HepG2 (cell line): ENCODE data around the gene MPP3. TPM values are rescaled to one million over a fixed set of nuclear protein-coding genes. Genes with fewer than 3 reads are reported as not detected.
A peak's percentile ranks its signal among the peaks of the same experiment; 100 is the strongest.

Experiments
- ATAC-seq: fragments of 200-7000 bp; cut with Tn5 transposase; 3 replicates; pipeline ENCODE4 v1.9.1; 2020; ENCODE audit warnings: mild to moderate bottlenecking, moderate library complexity
- BruUV-seq: library from RNA; stranded (reverse); fragments of 400-500 nt; replicated peaks from 2 replicates; lab custom pipeline; 2021; lab: Mats Ljungman, UMichigan
- CTCF ChIA-PET: fragments of 300-600 bp; formaldehyde crosslinking; extraction: SDS; loops from one replicate; lab custom pipeline; 2021; ENCODE audit warnings: low total read pairs, inconsistent platforms, low intra/inter-chr PET ratio; lab: Yijun Ruan, JAX
- POLR2A ChIA-PET: fragments of 350-600 bp; sonication (Branson Sonifier 250); formaldehyde crosslinking; loops from one replicate; lab custom pipeline; 2020; ENCODE audit warnings: antibody characterized with exemption, inconsistent platforms; lab: Yijun Ruan, JAX
- DNase-seq: peaks from one replicate; pipeline ENCODE4 v3.0.0-alpha.2; 2015; ENCODE audit warnings: low spot score
- FAIRE-seq: peaks from 3 replicates; lab custom pipeline; 2011; peaks lifted over from hg19 to GRCh38; lab: Jason Lieb, UNC
- H2AFZ ChIP-seq: one replicate; pipeline ENCODE4 v1.6.1; 2011; ENCODE audit warnings: low read length, inconsistent platforms
- H3K27ac ChIP-seq: fragments of 300-600 bp; 3 replicates; pipeline ENCODE4 v1.8.0; 2011; ENCODE audit warnings: mixed run types, mild to moderate bottlenecking, mixed read lengths, low read length, inconsistent platforms; ENCODE audit not compliant: insufficient read depth; ENCODE audit errors: extremely low read length
- H3K27me3 ChIP-seq, 2 experiments: fragments of 200-600 bp in 1 of 2; 2 replicates in 1 of 2; 3 replicates in 1 of 2; pipeline versions ENCODE4 v1.6.0 to v1.8.0; 2011; ENCODE audit warnings: low read length in 2 of 2, mild to moderate bottlenecking in 2 of 2, moderate library complexity in 2 of 2, inconsistent platforms in 1 of 2; ENCODE audit not compliant: insufficient read depth in 2 of 2, control insufficient read depth in 1 of 2
- H3K36me3 ChIP-seq, 2 experiments: fragments of 200-600 bp in 1 of 2; replicated peaks in 1 of 2; 2 replicates in 1 of 2; 3 replicates in 1 of 2; pipeline versions ENCODE4 v1.5.1 to v1.8.0; 2011; ENCODE audit warnings: low read length in 2 of 2, inconsistent platforms in 1 of 2; ENCODE audit not compliant: insufficient read depth in 2 of 2, control insufficient read depth in 1 of 2
- H3K4me1 ChIP-seq: 2 replicates; pipeline ENCODE4 v1.5.1; 2012; ENCODE audit warnings: low read length, inconsistent platforms; ENCODE audit not compliant: insufficient read depth
- H3K4me2 ChIP-seq: 2 replicates; pipeline ENCODE4 v1.6.0; 2011; ENCODE audit warnings: low read depth, low read length, inconsistent platforms
- H3K4me3 ChIP-seq, 3 experiments: fragments of 200-600 bp in 1 of 3; sonication (generic), shearing (Covaris generic) in 1 of 3; replicated peaks in 1 of 3; 2 replicates each; pipeline ENCODE4 v1.5.1; 2011 to 2016; ENCODE audit warnings: low read length in 3 of 3, inconsistent platforms in 2 of 3, low read depth in 2 of 3, mild to moderate bottlenecking in 2 of 3, control low read depth in 1 of 3, mixed read lengths in 1 of 3; ENCODE audit not compliant: insufficient read depth in 1 of 3
- H3K79me2 ChIP-seq: one replicate; pipeline ENCODE4 v1.6.1; 2011; ENCODE audit warnings: low read length, inconsistent platforms; ENCODE audit not compliant: insufficient read depth
- H3K9ac ChIP-seq: 2 replicates; pipeline ENCODE4 v1.6.0; 2011; ENCODE audit warnings: mild to moderate bottlenecking, low read depth, low read length, inconsistent platforms; ENCODE audit not compliant: insufficient read depth
- H3K9me3 ChIP-seq: 2 replicates; pipeline ENCODE4 v1.5.1; 2012; ENCODE audit warnings: mild to moderate bottlenecking, low read length
- H4K20me1 ChIP-seq: 2 replicates; pipeline ENCODE4 v1.6.0; 2011; ENCODE audit warnings: inconsistent platforms, mild to moderate bottlenecking, low read length, moderate library complexity; ENCODE audit not compliant: insufficient read depth
- HOXA3 ChIP-seq: sonication (generic); formaldehyde crosslinking; IDR thresholded peaks from 2 replicates; pipeline ENCODE4 v1.5.0; 2020; ENCODE audit warnings: missing genetic modification reagents
- TAF15 ChIP-seq: fragments of 200-400 bp; formaldehyde crosslinking; IDR thresholded peaks from one replicate; pipeline ENCODE4 v1.6.1; 2018; ENCODE audit warnings: mild to moderate bottlenecking, low read depth, low read length; ENCODE audit not compliant: poor library complexity, severe bottlenecking
- ZBTB10 ChIP-seq: sonication (generic); formaldehyde crosslinking; IDR thresholded peaks from 2 replicates; pipeline ENCODE4 v1.4.0; 2020; ENCODE audit warnings: missing genetic modification reagents, borderline replicate concordance
- ZBTB26 ChIP-seq: IDR thresholded peaks from 2 replicates; pipeline ENCODE4 v1.6.1; 2016; ENCODE audit warnings: missing compliant biosample characterization, missing genetic modification reagents, borderline replicate concordance
- ZFP36L2 ChIP-seq: sonication (generic); formaldehyde crosslinking; IDR thresholded peaks from 2 replicates; pipeline ENCODE4 v1.4.0; 2020; ENCODE audit warnings: missing genetic modification reagents
- ZNF136 ChIP-seq: sonication (generic); formaldehyde crosslinking; IDR thresholded peaks from 2 replicates; pipeline ENCODE4 v1.8.1; 2022; ENCODE audit warnings: low read depth, mild to moderate bottlenecking, moderate library complexity, missing genetic modification reagents
- ZNF280D ChIP-seq: sonication (generic); formaldehyde crosslinking; IDR thresholded peaks from 2 replicates; pipeline ENCODE4 v1.5.1; 2020; ENCODE audit warnings: mild to moderate bottlenecking, missing genetic modification reagents
- ZNF382 ChIP-seq: sonication (generic); formaldehyde crosslinking; IDR thresholded peaks from 2 replicates; pipeline ENCODE4 v1.5.0; 2020; ENCODE audit warnings: missing genetic modification reagents, mild to moderate bottlenecking, borderline replicate concordance
- WGBS: methylation state at CpG from one replicate; pipeline ENCODE4 v1.1.6; 2017; ENCODE audit warnings: low lambda C conversion rate; 5-methylcytosine and 5-hydroxymethylcytosine counted together
- in situ Hi-C: cut with HindIII; loops from 2 replicates; pipeline ENCODE4 v1.10.0; 2017; ENCODE audit warnings: low pct_unique_long_range_greater_than_20kb; ENCODE audit not compliant: extremely low pct_ligation_motif_present
- intact Hi-C: fragments of 100-400 bp; cut with micrococcal nuclease; formaldehyde crosslinking; loops from one replicate; pipeline ENCODE4 v1.10.0; 2022; ENCODE audit not compliant: unreplicated experiment
- polyA plus RNA-seq, 8 experiments: library from polyadenylated mRNA; depleted of rRNA in 3 of 8; stranded (reverse) in 7 of 8; unstranded in 1 of 8; fragments of >200 nt; fragmentation: Illumina TruSeq in 4 of 8; extraction: Trizol in 4 of 8; gene quantifications; 2 replicates each; pipeline versions ENCODE4 v1.2.1 to v1.2.3, GENCODE V29; 2011 to 2016; ENCODE audit warnings: low read depth in 4 of 8, missing spikeins in 1 of 8, mixed read lengths in 1 of 8; ENCODE audit not compliant: insufficient read depth in 1 of 8
- total RNA-seq, 5 experiments: library from RNA; depleted of rRNA; stranded (reverse); fragments of >200 nt; fragmentation: Illumina TruSeq; extraction: Trizol; gene quantifications; 2 replicates each; pipeline ENCODE4 v1.2.3, GENCODE V29; 2016; ENCODE audit warnings: low read depth in 1 of 5

Gene MPP3
- total and polyA plus RNA-seq, 2 of the 13 experiments (the other 11 are each of a cell fraction or from before 2014, with no cell fraction given) = 0.91 to 1.8 TPM

- TF ChIP-seq ZNF280D (CRISPR knock-in tag) = no peak
- no peak for TF ChIP-seq ZFP36L2 (CRISPR knock-in tag)
- TF ChIP-seq ZNF136 (CRISPR knock-in tag) = no peak
- no peak for TF ChIP-seq TAF15
Observed at GRCh38 chr17:43861960-43862359, 29.0 kb upstream of the MPP3 start (continued).

GRCh38 chr17:43860927-43861622 is 28.1 kb upstream of the MPP3 start:
- DNase-seq (no peak), FAIRE-seq (no peak), ATAC-seq (no peak; the same call in 1 of the 3 replicates)
- Histone ChIP-seq H3K4me2 (no peak overlapping the region), H3K79me2 (no peaks in the 10 kb centered on the region), H3K27ac (no peak overlapping the region), H3K9ac (no peak overlapping the region), H4K20me1 (no peaks in the 10 kb centered on the region), H3K36me3 (no peaks in the 10 kb centered on the region), H2AFZ (no peak overlapping the region), H3K4me1 (no peaks in the 10 kb centered on the region), H3K9me3 (no peaks in the 10 kb centered on the region), H3K4me3 (no peak overlapping the region), H3K27me3 (peaks cover 15 to 86% of the 10 kb centered on the region in 2 experiments)
- in situ Hi-C loops = no loop called here
- no TSS peak for BruUV-seq
- ChIA-PET POLR2A (no interaction called here), CTCF (no interaction called here)
- TF ChIP-seq ZBTB26 (CRISPR knock-in tag) (0 out of 2 replicates have a peak, but pooled peaks have one; percentile 19), HOXA3 (no peak), ZNF382 (CRISPR knock-in tag) (no peak), ZBTB10 (CRISPR knock-in tag) (no peak)
- intact Hi-C loops = no loop called here
- 8% methylated on average over 9 of the region's 9 CpGs for WGBS
